Measurements from ENCODE around the gene MCMBP.

Gene MCMBP

DNA sequence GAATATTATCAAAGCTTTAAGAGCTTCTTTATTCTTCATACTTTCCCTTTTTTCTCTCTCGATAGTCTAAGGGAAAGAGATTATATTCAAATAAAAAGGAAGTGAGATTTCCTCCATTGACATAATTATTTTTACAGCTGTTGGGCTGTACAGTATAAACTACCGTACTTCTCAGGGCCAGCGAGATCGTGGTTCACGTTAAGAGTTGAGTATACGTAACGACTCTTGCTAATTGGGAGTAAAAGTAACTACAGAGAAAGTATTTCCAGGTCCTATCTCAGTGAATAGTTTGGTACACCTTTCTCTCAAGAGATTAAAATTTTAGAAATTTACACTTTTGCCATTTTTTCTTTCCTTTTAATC lies 89.0 kb downstream of the MCMBP start:
- DNase-seq (ENCODE audit: low spot score): no peak

DNA sequence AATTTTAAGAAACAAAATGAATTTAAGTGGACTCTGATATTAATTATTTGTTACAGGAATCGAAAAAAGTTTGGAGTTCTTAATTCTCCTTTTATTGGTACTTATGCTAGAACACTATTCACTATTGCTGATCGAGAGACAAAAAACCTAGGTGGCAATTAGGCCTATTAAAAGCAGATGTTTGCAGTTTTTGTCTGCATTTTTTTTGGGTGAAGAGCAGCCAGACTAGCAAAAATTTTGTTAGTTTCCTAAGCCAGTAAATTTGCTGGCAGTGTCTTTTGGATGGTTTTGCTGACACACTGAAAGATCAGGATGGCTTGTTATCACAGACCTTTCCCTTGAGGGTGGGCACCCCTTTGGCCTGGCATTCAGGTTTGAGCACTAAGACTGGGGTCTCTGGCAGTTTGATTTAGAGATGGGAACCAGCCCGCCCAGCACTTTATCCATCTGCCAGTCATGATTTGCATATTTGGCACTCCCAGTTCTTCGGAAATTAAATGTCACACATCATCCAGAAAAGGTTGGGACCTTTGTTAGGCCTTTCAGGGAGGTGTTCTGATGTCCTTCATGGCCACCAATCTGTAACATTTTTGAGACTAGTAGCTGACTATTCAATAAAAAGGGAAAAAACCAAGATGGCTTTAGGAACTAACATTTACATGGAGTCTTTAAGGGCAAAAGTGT lies 89.5 kb downstream of the MCMBP start:
- DNase-seq (ENCODE audit: low spot score): no peak

DNA sequence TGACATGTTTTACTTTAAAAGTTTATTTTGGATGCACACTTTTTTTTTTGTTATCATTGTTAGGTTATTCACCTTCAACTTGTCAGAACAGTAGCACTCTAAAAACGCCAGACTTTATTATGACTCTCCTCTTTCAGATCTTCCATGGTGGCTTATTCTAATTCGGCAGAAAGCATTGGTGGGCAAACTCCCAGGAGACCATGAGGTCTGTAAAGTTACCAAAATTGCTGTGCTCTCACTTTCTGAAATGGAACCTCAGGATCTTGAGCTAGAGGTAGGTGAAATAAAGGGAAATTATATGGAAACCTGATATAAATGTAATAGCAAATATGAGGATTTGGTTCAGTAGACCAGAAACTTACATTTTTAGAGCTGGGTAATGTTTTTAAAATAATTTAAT lies 91.1 kb downstream of the MCMBP start:
- DNase-seq (ENCODE audit: low spot score): no peak

DNA sequence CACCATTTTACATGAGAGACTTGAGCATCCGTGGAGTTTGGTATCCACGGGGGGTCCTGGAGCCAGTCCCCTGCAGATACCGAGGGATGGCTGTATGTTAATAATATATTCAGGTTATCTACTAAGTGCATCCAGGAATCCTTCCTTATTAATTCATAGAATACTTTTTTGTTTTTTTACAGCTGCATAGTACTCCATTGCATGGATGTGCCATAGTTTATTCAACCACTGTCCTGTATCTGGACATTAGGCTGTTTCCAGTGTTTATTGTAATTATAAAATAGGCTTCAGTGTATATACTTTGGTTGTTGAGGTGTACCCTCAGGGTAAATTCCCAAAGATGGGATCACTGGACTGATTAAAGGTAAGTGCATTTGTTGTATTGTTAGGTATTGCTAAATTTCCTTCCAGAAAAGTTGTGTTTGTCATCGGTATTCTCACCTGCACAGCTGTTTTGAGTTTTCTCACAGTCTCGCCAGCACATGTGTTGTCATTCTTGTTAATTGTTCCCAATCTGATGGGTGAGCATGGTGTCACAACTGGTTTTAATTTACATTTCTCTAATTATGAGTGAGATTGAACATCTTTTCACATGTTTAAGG lies 91.7 kb downstream of the MCMBP start:
- no peak for DNase-seq (ENCODE audit: low spot score)
